HG02884 (cell line): ENCODE measurements around the gene DCTN1.
"Not testable (repeated sequence)": the region's sequence is repeated elsewhere in the genome, so short reads cannot be mapped to it uniquely, and the experiment has no call there.

Experiments used
- ATAC-seq: cut with Tn5 transposase; IDR thresholded peaks from one replicate; pipeline ENCODE4 v1.9.1; 2021; ENCODE audit warnings: mild to moderate bottlenecking, moderate library complexity; ENCODE audit not compliant: unreplicated experiment

Gene DCTN1

DNA sequence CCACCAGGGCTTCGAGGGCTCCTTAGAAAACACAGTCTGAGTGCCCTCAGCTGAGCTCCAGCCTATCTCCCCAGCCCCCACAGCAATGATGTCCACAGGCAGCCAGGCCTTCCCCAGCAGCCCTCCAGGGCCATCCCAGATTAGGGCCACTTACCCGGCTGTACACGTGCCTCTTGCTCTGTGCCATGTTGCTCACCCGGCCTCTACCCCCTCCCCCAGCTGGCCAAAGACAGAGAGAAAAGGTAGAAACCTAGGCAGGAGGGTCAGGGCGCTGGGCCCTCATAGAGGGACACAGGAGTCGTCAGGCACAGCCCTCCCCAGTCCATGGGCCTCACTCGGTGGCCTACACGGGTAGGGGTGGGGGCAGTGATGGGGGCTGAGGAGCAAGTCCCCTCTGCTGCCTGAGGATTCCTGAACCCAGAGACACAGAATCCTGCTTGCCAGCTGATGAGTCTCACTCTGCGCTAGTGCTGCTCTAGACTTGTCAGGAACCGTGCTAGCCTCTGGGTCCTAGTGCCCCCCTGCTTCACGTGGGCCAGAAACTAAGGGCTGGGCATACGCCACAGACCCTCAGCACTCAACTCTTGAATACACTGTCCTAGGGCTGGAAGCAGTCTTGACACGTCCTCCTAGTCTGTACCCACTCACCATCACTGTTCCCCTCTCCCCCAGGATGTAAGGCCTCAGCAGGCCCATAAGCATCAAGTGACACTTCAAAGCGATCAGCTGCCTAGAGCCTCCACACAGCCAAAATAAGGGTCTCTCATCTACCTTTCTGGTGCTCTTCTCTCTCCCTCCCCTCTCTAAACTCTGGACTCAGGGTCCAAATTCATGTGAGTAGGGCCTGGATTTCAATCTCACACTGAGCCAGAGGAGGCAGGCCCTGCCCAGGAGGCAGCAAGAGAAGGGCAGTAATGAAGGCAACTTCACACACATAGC lies at the start of gene DCTN1:
TSS of gene DCTN1 (minus strand) at position 461 of the 939 bp plus-strand sequence. CDS start at position 187, 274 bp downstream.
- ATAC-seq = no peak

DNA sequence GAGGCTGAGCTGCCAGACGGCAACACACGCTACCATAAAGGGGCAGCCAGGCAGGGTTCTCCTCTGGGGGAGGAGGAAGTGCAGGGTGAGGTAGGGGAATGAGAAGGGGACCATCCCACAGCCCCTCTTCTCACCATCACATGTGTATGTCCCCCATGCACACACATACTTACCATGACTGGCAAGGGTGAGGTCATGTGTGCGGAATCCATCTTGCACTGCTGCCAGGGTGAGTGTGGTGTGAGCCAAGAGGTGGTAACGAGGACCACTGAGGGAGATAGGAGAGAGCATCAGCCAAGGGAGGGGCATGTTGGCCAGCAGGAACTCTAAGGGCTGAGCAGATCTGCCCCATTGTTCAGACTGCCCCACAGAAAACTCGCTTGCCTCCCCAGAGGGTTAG lies 48.6 kb upstream of the DCTN1 start:
- ATAC-seq = no peak

DNA sequence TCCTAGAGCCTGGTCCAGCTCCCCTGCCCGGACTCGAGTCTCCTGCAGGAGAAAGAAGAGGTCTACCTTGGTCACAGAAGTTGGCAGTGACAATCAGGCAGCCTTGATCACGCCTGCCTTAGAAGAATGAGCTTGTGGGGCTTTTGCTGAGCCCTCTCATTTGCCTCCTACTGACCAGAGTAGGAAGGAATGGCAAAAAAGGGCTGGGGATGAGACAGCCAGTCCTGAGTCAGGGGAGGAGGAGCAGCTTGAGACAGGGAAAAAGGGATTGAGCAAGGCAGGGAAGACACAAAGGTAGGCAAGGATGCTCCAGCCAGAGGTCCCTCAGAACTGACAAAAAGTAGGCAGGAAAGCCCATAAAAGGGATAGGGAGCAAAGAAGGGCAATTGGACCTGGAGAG lies 47.4 kb upstream of the DCTN1 start:
- no peak for ATAC-seq

DNA sequence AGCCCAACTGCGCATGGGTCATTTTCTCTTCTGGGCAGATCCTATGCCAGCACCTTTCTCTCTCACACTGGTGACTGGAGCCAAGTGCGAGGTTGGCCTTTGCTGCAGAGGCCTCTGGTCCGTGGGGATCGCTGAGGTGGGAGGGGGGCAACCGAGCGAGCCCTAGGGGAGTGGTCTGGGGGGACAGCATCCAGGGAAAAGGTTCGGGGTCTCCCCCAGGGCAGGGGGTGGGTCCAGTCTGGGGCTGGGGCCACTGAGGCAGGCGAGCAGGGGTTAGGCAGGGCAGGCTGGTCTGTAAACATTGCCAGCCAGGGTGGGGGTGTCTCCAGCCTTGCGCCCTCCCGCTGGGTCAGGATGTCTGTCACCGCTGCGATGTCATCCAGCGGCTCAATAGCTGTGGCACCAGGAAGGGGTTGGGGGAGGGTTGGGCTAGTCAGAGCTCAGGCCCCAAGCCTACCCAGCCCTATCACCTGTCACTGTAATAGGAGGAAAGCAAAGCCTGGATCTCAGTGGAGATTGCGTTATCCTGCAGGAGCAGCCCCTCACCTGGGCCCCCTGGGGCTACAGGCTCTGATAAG lies 46.2 kb upstream of the DCTN1 start:
- ATAC-seq = no peak

DNA sequence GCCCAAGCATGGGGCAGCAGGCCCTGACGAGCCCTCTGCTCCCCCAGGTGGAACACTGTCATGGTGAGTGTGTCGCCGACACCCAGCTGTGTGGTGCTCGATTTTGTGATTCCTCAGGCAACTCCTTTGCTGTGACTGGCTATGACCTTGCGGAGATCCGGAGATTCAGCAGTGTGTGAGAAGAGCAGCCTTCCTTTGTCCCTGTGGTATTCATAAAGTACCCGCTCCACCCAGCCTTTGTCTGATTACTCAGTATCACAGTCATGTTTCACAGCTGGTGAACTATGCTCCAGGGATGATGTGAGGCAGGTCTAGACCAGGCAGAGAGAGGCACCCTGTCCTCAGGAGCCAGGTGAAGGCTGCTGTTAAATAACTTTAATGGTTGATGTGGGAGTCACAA lies 45.4 kb upstream of the DCTN1 start:
- ATAC-seq = no peak

DNA sequence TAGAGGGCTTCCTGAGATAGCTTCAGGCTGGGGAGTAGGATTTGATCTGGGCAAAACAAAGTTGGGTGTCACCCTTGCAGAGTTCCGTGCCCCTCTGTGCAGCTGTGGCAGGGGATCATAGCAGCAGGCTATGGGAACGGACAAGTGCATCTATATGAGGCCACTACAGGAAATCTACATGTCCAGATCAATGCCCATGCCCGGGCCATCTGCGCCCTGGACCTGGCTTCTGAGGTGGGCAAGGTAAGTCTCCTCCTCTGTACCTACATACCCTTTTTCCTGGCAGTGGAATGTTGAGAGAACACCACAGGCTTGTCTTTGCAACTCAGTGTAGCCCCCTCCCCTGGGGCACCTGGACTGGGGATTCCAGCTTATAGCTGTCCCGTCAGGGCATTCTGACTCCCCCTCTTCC lies 44.9 kb upstream of the DCTN1 start:
- no peak for ATAC-seq

DNA sequence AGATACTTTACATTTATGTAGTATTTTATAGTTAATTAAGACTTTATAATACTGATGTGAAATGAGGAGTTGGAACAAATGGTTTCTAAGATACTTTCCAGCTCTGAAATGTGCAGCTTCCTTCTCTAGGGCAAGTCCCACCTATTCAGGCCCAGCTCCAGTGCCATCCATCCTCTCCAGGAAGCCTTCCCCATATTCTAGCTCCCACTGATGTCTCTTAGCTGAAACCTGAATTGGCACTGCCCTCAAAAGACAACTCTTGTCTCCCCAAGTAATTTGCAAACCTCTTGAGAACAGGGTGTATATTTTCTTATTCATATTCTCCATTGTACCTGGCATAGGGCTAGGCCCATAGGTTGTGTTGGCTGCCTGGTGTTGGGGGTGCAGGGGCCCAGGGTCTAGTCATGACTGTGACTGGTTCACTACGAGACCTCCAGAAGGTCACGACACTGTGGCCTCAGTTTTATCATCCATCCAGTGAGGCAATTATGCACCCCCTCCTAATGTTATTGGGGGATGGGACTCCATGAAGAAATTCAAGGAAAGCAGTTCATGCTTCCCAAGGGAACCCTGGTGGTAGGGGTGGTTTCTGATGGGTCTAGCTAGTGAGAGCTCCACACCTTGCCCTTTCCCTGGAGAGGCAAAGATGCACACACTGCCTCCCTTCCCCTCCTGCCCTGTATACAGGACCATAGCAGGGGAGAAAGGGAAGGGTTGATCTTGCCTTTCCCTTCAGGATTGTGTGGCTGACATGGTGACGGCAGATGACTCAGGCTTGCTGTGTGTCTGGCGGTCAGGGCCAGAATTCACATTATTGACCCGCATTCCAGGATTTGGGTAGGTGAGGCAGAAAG lies 44.3 kb upstream of the DCTN1 start:
- ATAC-seq = no peak

DNA sequence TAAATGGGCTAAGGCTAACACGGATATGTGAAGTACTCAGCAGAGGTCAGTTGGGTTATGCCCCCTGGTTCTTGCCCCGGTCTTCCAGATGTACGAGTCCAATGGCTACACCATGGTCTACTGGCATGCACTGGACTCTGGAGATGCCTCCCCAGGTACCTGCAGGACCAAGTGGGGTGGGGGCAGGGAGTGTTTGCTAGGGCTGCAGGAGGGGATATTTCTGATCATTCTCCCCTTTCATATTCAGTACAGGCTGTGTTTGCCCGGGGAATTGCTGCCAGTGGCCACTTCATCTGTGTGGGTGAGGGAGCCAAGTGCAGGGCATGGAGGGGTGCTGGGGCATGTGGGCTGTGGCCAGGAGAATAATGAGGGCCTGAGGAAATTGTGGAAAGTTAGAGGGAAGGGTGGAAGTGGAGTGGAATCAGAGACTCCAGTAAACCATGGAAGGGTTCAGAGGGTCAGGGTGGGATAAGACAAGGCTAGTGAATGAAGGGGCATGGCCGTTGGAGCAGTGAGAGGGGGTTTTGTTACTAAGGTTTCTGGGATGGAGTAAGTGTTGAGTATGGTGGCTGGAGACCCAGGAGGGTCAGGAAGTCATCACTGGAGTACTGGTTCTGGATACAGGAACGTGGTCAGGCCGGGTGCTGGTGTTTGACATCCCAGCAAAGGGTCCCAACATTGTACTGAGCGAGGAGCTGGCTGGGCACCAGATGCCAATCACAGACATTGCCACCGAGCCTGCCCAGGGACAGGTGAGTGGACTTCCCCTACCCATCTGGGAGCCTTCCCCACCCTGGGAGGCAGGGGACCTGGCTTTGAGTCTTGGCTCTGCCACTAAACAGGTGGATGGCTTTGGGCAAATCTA lies 43.4 kb upstream of the DCTN1 start:
- ATAC-seq = no peak

DNA sequence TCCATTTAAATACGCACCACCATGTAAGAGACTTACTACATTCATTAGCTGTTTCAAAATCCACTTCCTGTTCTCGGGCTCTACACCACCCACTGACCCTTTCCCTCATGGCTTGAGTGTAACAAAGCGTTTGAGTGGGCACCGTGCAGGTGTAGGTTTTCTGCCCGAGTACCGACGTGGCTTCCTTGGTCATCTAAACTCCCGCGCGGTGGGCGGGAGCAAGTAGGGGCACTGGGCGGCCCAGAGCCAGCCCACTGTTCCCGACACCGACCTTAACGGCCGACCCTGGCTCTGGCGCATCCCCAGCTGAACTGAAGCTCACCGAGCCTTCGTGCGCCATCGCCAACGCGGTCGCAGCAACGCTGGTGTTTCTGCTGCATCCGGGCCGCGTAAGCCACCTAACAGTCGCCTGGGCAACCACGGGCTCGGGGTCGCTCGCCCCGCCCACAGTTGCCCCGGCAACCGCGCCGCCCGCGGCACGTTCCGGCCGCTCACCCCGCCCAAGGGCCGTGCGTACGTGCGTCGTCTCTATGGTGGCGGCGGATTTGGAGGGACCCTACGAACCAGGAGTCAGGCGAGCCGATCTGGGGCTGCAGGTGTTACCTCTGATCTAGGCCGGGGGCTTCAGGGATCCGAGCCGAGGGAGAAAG lies 41.2 kb upstream of the DCTN1 start, which contains the start of the genes C2orf81 and WDR54:
TSS of gene C2orf81 (minus strand) at position 399 of the 650 bp plus-strand sequence. CDS start at position 340, 59 bp downstream.
TSS of gene WDR54 (plus strand) at position 510 of the 650 bp plus-strand sequence. CDS start 424 bp downstream, outside the sequence.
- peak; percentile 89 for ATAC-seq

DNA sequence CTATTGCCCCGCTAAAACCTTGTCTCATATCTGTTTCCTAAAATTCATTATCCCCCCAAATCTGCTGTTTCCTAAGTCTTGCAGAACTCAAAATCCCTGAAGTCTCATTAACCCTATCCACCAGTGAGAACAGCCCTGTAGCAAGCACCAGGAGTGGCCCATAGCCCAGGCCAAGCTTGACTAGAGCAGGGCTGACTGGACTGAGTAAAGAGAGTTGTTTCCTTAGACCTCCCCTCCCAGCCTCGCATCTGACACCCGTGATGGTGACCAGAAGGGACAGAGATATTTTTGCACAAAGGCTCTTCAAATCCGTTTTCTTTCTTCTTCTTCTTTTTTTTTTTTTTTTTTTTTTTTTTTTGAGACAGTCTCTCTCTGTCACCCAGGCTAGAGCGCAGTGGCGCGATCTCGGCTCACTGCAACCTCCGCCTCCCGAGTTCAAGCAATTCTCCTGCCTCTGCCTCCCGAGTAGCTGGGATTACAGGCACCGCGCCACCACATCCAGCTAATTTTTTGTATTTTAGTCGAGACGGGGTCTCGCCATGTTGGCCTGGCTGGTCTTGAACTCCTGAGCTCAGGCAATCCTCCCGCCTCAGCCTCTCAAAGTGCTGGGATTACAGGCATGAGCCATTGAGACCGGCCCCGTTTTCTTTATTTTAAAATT lies 40.5 kb upstream of the DCTN1 start:
- ATAC-seq = not testable (repeated sequence)

DNA sequence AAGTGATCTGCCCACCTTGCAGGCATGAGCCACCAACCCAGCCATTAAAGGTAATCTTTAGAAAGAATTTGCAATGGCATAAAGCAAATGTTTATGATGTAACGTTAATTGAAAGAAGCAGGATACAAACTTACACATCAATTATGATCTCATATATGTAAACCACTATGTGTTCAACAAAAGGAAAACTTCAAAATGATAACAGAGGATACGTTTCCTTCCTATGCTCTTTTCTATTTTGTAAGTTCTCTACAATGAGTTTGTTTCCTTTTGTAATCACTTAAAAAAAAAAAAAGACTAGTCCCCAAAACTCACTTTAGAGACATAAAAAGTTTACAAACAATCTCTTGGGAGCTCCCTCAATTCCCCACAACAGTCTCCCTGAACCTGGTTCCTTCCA lies 39.9 kb upstream of the DCTN1 start:
- ATAC-seq = no peak

DNA sequence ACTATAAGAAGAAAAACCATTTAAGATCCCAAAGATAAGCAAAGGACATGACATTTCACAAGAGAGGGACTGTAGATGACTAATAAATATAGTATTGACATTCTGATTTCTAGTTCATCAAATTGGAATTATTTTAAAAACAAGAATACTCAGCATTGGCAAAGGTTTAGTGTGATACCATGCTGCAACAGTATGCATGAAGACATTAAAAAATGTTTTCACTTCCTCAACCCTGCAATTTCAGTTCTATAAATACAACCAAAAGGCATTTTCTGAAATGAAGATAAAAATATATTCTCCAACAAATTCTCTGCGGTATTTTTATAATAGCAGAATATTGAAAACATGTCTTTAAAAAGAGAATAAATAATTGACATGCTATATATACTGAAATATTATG lies 39.2 kb upstream of the DCTN1 start:
- no peak for ATAC-seq

DNA sequence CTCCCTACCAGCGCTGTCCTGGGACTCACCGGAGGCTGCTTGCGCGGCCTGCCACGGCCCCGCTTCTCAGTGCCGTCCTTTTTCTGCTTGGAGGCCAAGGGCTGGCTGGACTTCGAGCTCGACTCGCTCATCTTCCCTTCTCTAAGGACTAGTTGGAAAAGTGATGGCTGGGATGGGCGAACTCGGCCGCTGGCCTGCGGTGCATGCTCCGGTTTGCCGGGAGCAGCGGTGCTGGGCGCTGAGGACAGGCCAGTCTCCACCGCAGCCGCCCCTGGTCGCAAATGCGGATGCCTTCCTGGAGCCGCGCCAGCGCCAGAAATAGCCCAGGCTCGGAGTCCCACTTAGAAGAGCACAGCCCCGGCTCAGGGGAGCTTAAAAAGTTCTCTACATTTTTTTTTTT lies 38.2 kb upstream of the DCTN1 start:
- no peak for ATAC-seq

DNA sequence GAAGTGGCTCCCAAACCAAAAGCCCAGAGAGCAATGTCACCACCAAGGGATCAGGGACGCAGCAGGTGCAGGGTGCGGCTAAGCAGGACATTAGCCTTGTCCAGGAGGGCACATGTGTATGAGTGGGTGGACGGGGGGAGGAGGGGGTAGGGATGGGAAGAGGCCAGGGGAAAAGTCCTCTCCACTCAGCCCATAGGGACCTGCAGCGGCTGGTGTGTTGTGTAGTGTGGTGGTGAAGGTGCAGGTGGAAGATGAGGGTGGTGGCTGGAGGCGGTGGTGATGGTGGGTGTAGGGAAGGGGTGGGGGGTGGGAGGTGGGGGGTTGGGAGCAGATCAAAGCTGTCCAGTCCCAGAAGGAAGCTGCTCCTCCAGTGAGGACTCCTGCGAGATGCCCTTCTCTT lies 37.7 kb upstream of the DCTN1 start:
- no peak for ATAC-seq

DNA sequence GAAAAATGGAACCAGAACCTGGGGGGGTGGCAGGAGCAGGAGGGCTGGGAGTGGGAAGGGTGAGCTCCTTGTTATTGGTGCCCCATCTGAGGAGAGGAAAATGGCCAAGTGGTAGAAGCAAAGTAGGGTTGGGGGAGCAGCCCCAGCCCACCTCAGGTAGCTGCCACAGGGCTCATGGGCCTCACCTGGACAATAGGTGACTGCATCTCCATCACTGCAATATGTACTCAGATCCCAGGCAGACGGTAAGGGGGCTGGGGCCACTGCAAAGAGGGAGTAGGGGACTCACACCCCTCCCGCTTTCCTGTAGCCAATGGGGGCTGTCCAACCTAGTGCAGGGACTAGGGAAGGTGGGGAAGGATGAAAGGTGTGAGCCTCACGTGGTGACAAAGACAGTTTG lies 37.1 kb upstream of the DCTN1 start:
- no peak for ATAC-seq

DNA sequence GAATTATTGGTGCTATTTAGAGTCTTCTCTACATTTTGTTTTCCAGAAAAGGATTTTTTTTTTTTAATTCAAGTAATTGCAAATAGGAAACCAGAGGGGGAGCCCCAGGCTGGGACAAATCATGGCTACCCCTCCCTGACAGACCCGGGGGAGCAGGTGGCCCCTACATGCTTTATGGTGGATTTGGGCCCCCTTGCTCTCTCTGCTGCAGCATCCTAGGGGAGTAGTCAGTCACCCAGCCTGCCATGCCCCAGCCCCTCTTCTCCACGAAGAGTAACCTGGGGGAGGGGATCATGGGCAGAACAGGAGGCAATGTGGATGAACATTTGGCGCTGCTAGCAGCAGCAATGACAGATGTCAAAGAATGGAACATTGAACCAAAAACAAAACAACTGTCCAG lies 36.7 kb upstream of the DCTN1 start:
- no peak for ATAC-seq

DNA sequence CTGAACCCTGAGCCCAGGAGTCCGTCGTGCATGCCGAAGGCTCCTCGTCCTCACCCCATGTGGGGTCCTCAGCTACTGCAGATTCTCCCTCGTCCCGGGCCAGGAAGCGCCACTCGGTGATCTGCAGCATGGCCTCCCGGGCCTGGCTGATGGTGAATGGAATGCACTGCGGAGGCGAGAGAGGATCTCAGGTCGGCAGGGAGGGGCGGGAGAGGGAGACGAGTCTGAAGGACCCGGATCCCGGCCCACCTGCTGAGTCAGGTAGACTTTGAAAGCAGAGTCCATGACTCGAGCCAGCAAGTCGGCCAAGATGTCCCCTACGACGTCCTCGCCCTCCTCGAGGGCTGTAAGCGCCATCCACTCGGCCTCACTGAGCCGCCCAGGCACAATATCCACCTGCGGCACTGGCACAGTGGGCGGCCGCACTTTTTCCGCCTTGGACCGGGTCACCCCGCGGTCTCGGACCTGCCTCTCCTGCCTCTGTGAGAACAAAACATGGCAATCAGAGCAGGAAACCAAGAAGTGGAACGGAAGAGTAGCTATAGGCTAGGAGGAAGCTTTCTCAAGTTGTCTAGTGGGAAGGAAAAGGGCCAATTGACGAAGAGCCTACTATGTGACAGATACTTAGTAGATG lies 35.8 kb upstream of the DCTN1 start:
- ATAC-seq = no peak

DNA sequence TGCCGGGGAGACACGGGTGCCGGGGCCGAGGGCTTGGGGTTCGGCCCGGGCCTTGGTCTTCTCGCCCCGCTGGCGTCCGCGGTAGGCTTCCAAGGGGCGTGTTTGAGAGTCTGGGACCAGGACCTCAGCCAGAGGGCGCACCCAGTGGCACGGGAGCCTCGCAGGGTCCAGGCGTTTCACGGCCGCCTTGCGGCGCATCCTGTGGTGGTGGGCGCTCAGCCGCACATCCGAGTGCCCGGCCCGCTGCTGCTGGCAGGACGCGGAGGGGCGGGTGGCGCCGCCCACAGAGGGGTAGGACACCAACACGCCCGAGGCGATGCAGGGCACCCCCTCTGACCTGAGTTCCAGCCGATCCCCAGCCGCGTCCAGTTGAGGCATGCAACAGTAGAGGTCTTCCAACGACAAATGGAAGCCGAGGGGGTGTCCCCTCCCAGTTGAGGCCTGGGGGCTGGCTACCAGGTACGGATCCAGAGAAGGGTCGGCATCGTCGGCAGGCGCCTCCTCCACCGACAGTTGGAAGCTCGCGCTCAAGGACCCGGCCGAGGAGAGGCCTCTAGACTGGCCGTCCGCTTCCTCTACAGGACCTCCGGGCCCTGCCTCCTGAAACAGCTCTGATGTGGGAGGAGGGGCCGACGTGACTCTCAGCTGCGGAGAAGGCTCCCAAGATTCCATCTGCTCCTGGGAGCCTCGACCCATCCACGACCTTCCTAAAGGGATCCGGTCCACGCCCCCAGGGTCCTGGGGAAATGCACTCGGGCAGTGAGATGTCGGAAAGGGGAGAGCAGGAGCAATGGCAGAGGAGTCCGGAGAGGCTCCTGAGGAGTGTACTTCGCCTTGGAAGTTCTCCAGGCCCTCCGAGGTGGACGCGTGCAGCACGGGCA lies 35.0 kb upstream of the DCTN1 start:
- ATAC-seq = no peak
